ENCODE results near the gene PCDHA3. TPM values are rescaled to one million over a fixed set of nuclear protein-coding genes. Genes with fewer than 3 reads are reported as not detected.

Gene PCDHA3
- total and polyA plus RNA-seq, 9 donors, result 0.05 to 0.23 (median 0.18) TPM

Other genes starting within 250 kb of the PCDHA3 start
- 21.1 TPM for gene SRA1, start 243.6 kb upstream of the PCDHA3 start, total RNA-seq
- 10 to 100 TPM; 20.6 to 28.9 (median 21.4) TPM for gene SRA1, start 243.6 kb upstream of the PCDHA3 start, polyA plus RNA-seq (ENCODE audit: insufficient read depth in 1 of 8, insufficient read length in 8 of 8, low replicate concordance in 1 of 8)
- gene APBB3, start 236.5 kb upstream of the PCDHA3 start, total RNA-seq, result 13.7 TPM
- gene APBB3, start 236.5 kb upstream of the PCDHA3 start, polyA plus RNA-seq (ENCODE audit: insufficient read depth in 1 of 8, insufficient read length in 8 of 8, low replicate concordance in 1 of 8), result 10 to 100 TPM; 15.5 to 35.0 (median 24.9) TPM
- gene SLC35A4, start 236.2 kb upstream of the PCDHA3 start, total RNA-seq, result 10.1 TPM
- gene SLC35A4, start 236.2 kb upstream of the PCDHA3 start, polyA plus RNA-seq (ENCODE audit: insufficient read depth in 1 of 8, insufficient read length in 8 of 8, low replicate concordance in 1 of 8), result 10 to 100 TPM; 51.4 to 71.8 (median 63.1) TPM
- gene CD14, start 167.9 kb upstream of the PCDHA3 start, total RNA-seq, result 32.1 TPM
- gene CD14, start 167.9 kb upstream of the PCDHA3 start, polyA plus RNA-seq (ENCODE audit: insufficient read depth in 1 of 8, insufficient read length in 8 of 8, low replicate concordance in 1 of 8), result 10 to 100 TPM; 21.0 to 32.8 (median 28.4) TPM
- gene TMCO6, start 161.6 kb upstream of the PCDHA3 start, total RNA-seq, result 5.6 TPM
- 10 to 100 TPM in 2 of 8 donors, 1 to 10 TPM in 6; 7.0 to 11.8 (median 8.7) TPM for gene TMCO6, start 161.6 kb upstream of the PCDHA3 start, polyA plus RNA-seq (ENCODE audit: insufficient read depth in 1 of 8, insufficient read length in 8 of 8, low replicate concordance in 1 of 8)
- gene NDUFA2, start 153.4 kb upstream of the PCDHA3 start, total RNA-seq, result 66.3 TPM
- gene NDUFA2, start 153.4 kb upstream of the PCDHA3 start, polyA plus RNA-seq (ENCODE audit: insufficient read depth in 1 of 8, insufficient read length in 8 of 8, low replicate concordance in 1 of 8), result 10 to 100 TPM; 57.9 to 76.0 (median 67.2) TPM
- gene IK, start 153.2 kb upstream of the PCDHA3 start, total RNA-seq, result 63.6 TPM
- gene IK, start 153.2 kb upstream of the PCDHA3 start, polyA plus RNA-seq (ENCODE audit: insufficient read depth in 1 of 8, insufficient read length in 8 of 8, low replicate concordance in 1 of 8), result 100 to 1,000 TPM in 5 of 8 donors, 10 to 100 TPM in 3; 85.1 to 124 (median 109) TPM
- 9.9 TPM for gene WDR55, start 136.2 kb upstream of the PCDHA3 start, total RNA-seq
- 10 to 100 TPM; 11.5 to 16.0 (median 13.9) TPM for gene WDR55, start 136.2 kb upstream of the PCDHA3 start, polyA plus RNA-seq (ENCODE audit: insufficient read depth in 1 of 8, insufficient read length in 8 of 8, low replicate concordance in 1 of 8)
- 0.31 TPM for gene DND1, start 127.5 kb upstream of the PCDHA3 start, total RNA-seq
- under 1 TPM in 4 of 8 donors, not detected in 4; 0.12 to 0.32 (median 0.22) TPM for gene DND1, start 127.5 kb upstream of the PCDHA3 start, polyA plus RNA-seq (ENCODE audit: insufficient read depth in 1 of 8, insufficient read length in 8 of 8, low replicate concordance in 1 of 8)
- gene HARS1, start 109.7 kb upstream of the PCDHA3 start, total RNA-seq, result 41.4 TPM
- gene HARS1, start 109.7 kb upstream of the PCDHA3 start, polyA plus RNA-seq (ENCODE audit: insufficient read depth in 1 of 8, insufficient read length in 8 of 8, low replicate concordance in 1 of 8), result 10 to 100 TPM; 47.0 to 54.0 (median 51.0) TPM
- 23.5 TPM for gene HARS2, start 109.6 kb upstream of the PCDHA3 start, total RNA-seq
- gene HARS2, start 109.6 kb upstream of the PCDHA3 start, polyA plus RNA-seq (ENCODE audit: insufficient read depth in 1 of 8, insufficient read length in 8 of 8, low replicate concordance in 1 of 8), result 10 to 100 TPM; 21.8 to 29.5 (median 25.3) TPM
- 68.5 TPM for gene ZMAT2, start 100.6 kb upstream of the PCDHA3 start, total RNA-seq
- gene ZMAT2, start 100.6 kb upstream of the PCDHA3 start, polyA plus RNA-seq (ENCODE audit: insufficient read depth in 1 of 8, insufficient read length in 8 of 8, low replicate concordance in 1 of 8), result 100 to 1,000 TPM in 1 of 8 donors, 10 to 100 TPM in 7; 78.9 to 104 (median 90.5) TPM
- 0.04 TPM for gene PCDHA1, start 14.9 kb upstream of the PCDHA3 start, total RNA-seq
- under 1 TPM in 4 of 8 donors, not detected in 4; 0.04 to 0.09 (median 0.06) TPM for gene PCDHA1, start 14.9 kb upstream of the PCDHA3 start, polyA plus RNA-seq (ENCODE audit: insufficient read depth in 1 of 8, insufficient read length in 8 of 8, low replicate concordance in 1 of 8)
- gene PCDHA2, start 6.2 kb upstream of the PCDHA3 start, total RNA-seq, result 0.04 TPM
- gene PCDHA2, start 6.2 kb upstream of the PCDHA3 start, polyA plus RNA-seq (ENCODE audit: insufficient read depth in 1 of 8, insufficient read length in 8 of 8, low replicate concordance in 1 of 8), result under 1 TPM in 5 of 8 donors, not detected in 3; 0.03 to 0.13 (median 0.05) TPM
- 0.22 TPM for gene PCDHA4, start 6.0 kb downstream of the PCDHA3 start, total RNA-seq
- under 1 TPM; 0.07 to 0.23 (median 0.12) TPM for gene PCDHA4, start 6.0 kb downstream of the PCDHA3 start, polyA plus RNA-seq (ENCODE audit: insufficient read depth in 1 of 8, insufficient read length in 8 of 8, low replicate concordance in 1 of 8)
- gene PCDHA5, start 20.6 kb downstream of the PCDHA3 start, total RNA-seq, result 0.04 TPM
- under 1 TPM in 5 of 8 donors, not detected in 3; 0.04 to 0.30 (median 0.11) TPM for gene PCDHA5, start 20.6 kb downstream of the PCDHA3 start, polyA plus RNA-seq (ENCODE audit: insufficient read depth in 1 of 8, insufficient read length in 8 of 8, low replicate concordance in 1 of 8)
- gene PCDHA6, start 26.9 kb downstream of the PCDHA3 start, total RNA-seq, result 0.09 TPM
- under 1 TPM; 0.04 to 0.36 (median 0.13) TPM for gene PCDHA6, start 26.9 kb downstream of the PCDHA3 start, polyA plus RNA-seq (ENCODE audit: insufficient read depth in 1 of 8, insufficient read length in 8 of 8, low replicate concordance in 1 of 8)
- 0.13 TPM for gene PCDHA7, start 33.2 kb downstream of the PCDHA3 start, total RNA-seq
- under 1 TPM; 0.04 to 0.26 (median 0.13) TPM for gene PCDHA7, start 33.2 kb downstream of the PCDHA3 start, polyA plus RNA-seq (ENCODE audit: insufficient read depth in 1 of 8, insufficient read length in 8 of 8, low replicate concordance in 1 of 8)
- 0.09 TPM for gene PCDHA8, start 40.1 kb downstream of the PCDHA3 start, total RNA-seq
- gene PCDHA8, start 40.1 kb downstream of the PCDHA3 start, polyA plus RNA-seq (ENCODE audit: insufficient read depth in 1 of 8, insufficient read length in 8 of 8, low replicate concordance in 1 of 8), result under 1 TPM in 4 of 8 donors, not detected in 4; 0.03 to 0.11 (median 0.06) TPM
- 0.04 TPM for gene PCDHA9, start 47.3 kb downstream of the PCDHA3 start, total RNA-seq
- under 1 TPM in 4 of 8 donors, not detected in 4; 0.03 to 0.05 (median 0.03) TPM for gene PCDHA9, start 47.3 kb downstream of the PCDHA3 start, polyA plus RNA-seq (ENCODE audit: insufficient read depth in 1 of 8, insufficient read length in 8 of 8, low replicate concordance in 1 of 8)
- 0.09 TPM for gene PCDHA10, start 54.8 kb downstream of the PCDHA3 start, total RNA-seq
- gene PCDHA10, start 54.8 kb downstream of the PCDHA3 start, polyA plus RNA-seq (ENCODE audit: insufficient read depth in 1 of 8, insufficient read length in 8 of 8, low replicate concordance in 1 of 8), result under 1 TPM; 0.04 to 0.12 (median 0.07) TPM
- gene PCDHA11, start 67.9 kb downstream of the PCDHA3 start, total RNA-seq, result 0.09 TPM
- gene PCDHA11, start 67.9 kb downstream of the PCDHA3 start, polyA plus RNA-seq (ENCODE audit: insufficient read depth in 1 of 8, insufficient read length in 8 of 8, low replicate concordance in 1 of 8), result under 1 TPM in 5 of 8 donors, not detected in 3; 0.04 to 0.43 (median 0.09) TPM
- gene PCDHA12, start 74.3 kb downstream of the PCDHA3 start, total RNA-seq, result 0.09 TPM
- gene PCDHA12, start 74.3 kb downstream of the PCDHA3 start, polyA plus RNA-seq (ENCODE audit: insufficient read depth in 1 of 8, insufficient read length in 8 of 8, low replicate concordance in 1 of 8), result under 1 TPM in 6 of 8 donors, not detected in 2; 0.05 to 0.12 (median 0.07) TPM
- gene PCDHA13, start 81.1 kb downstream of the PCDHA3 start, total RNA-seq, result 0.04 TPM
- under 1 TPM in 3 of 8 donors, not detected in 5; 0.03 to 0.14 (median 0.04) TPM for gene PCDHA13, start 81.1 kb downstream of the PCDHA3 start, polyA plus RNA-seq (ENCODE audit: insufficient read depth in 1 of 8, insufficient read length in 8 of 8, low replicate concordance in 1 of 8)
- 0.27 TPM for gene PCDHAC1, start 125.2 kb downstream of the PCDHA3 start, total RNA-seq
- under 1 TPM; 0.06 to 0.31 (median 0.13) TPM for gene PCDHAC1, start 125.2 kb downstream of the PCDHA3 start, polyA plus RNA-seq (ENCODE audit: insufficient read depth in 1 of 8, insufficient read length in 8 of 8, low replicate concordance in 1 of 8)
- gene PCDHAC2, start 165.4 kb downstream of the PCDHA3 start, total RNA-seq, result 1.9 TPM
- gene PCDHAC2, start 165.4 kb downstream of the PCDHA3 start, polyA plus RNA-seq (ENCODE audit: insufficient read depth in 1 of 8, insufficient read length in 8 of 8, low replicate concordance in 1 of 8), result 1 to 10 TPM in 6 of 8 donors, under 1 TPM in 2; 0.83 to 3.9 (median 2.0) TPM

Measured in muscle of leg (tissue), 9 donors.